GM23338 (cell line): ENCODE data around the gene COPS2. TPM values are rescaled to one million over a fixed set of nuclear protein-coding genes. Genes with fewer than 3 reads are reported as not detected.

ENCODE experiments used
- ATAC-seq: fragments of 200-7000 bp; cut with Tn5 transposase; 3 replicates; pipeline ENCODE4 v1.9.1; 2020
- DNase-seq: peaks from one replicate; pipeline ENCODE4 v3.0.0-alpha.2; 2015; ENCODE audit warnings: low spot score
- H2AFZ ChIP-seq: fragments of 200-600 bp; sonication (generic); 2 replicates; pipeline ENCODE4 v1.8.0; 2016; ENCODE audit warnings: antibody characterized with exemption, mild to moderate bottlenecking, moderate library complexity
- H3F3A ChIP-seq: fragments of 200-600 bp; sonication (generic); replicated peaks from 2 replicates; pipeline ENCODE4 v1.8.0; 2017; ENCODE audit warnings: antibody characterized with exemption, mixed run types, low read depth
- H3K27ac ChIP-seq: fragments of 200-600 bp; sonication (generic); 2 replicates; pipeline ENCODE4 v1.6.1; 2016; ENCODE audit warnings: low read depth
- H3K27me3 ChIP-seq: fragments of 200-600 bp; sonication (generic); 2 replicates; pipeline ENCODE4 v1.8.0; 2016; ENCODE audit warnings: mild to moderate bottlenecking, mixed run types, moderate library complexity; ENCODE audit not compliant: insufficient read depth
- H3K36me3 ChIP-seq: fragments of 200-600 bp; sonication (generic); 2 replicates; pipeline ENCODE4 v1.8.0; 2016; ENCODE audit warnings: mild to moderate bottlenecking; ENCODE audit not compliant: insufficient read depth
- H3K4me1 ChIP-seq: fragments of 200-600 bp; sonication (generic); 2 replicates; pipeline ENCODE4 v1.8.0; 2016; ENCODE audit warnings: mild to moderate bottlenecking, moderate library complexity; ENCODE audit not compliant: insufficient read depth
- H3K4me2 ChIP-seq: fragments of 200-600 bp; sonication (generic); 2 replicates; pipeline ENCODE4 v1.7.1; 2017; ENCODE audit warnings: mixed run types
- H3K4me3 ChIP-seq: fragments of 200-600 bp; sonication (generic); 2 replicates; pipeline ENCODE4 v1.6.1; 2016; ENCODE audit warnings: mixed run types
- H3K79me2 ChIP-seq: fragments of 200-600 bp; sonication (generic); replicated peaks from 2 replicates; pipeline ENCODE4 v1.8.0; 2017; ENCODE audit warnings: mild to moderate bottlenecking; ENCODE audit not compliant: insufficient read depth
- H3K9me2 ChIP-seq: fragments of 200-600 bp; sonication (generic); 2 replicates; pipeline ENCODE4 v1.8.0; 2017; ENCODE audit not compliant: insufficient read depth
- H4K20me1 ChIP-seq: fragments of 200-600 bp; sonication (generic); replicated peaks from 2 replicates; pipeline ENCODE4 v1.8.0; 2017; ENCODE audit warnings: mild to moderate bottlenecking; ENCODE audit not compliant: insufficient read depth
- H3K27ac Mint-ChIP-seq: 2 replicates; pipeline ENCODE4 v1.8.0; 2020; ENCODE audit warnings: inconsistent platforms, mild to moderate bottlenecking, moderate library complexity, mixed read lengths
- H3K27me3 Mint-ChIP-seq: 3 replicates; pipeline ENCODE4 v1.8.0; 2022; ENCODE audit warnings: low read depth, mild to moderate bottlenecking, moderate library complexity, mixed read lengths, inconsistent platforms; ENCODE audit not compliant: insufficient read depth, poor library complexity
- H3K36me3 Mint-ChIP-seq: 3 replicates; pipeline ENCODE4 v1.8.0; 2021; ENCODE audit warnings: low read depth, mild to moderate bottlenecking, inconsistent platforms, moderate library complexity, mixed read lengths
- H3K4me1 Mint-ChIP-seq: 3 replicates; pipeline ENCODE4 v1.8.0; 2020; ENCODE audit warnings: mild to moderate bottlenecking, inconsistent platforms, mixed read lengths
- H3K4me3 Mint-ChIP-seq: 3 replicates; pipeline ENCODE4 v1.8.0; 2021; ENCODE audit warnings: moderate library complexity, mild to moderate bottlenecking, inconsistent platforms, mixed read lengths
- H3K9me3 Mint-ChIP-seq: 3 replicates; pipeline ENCODE4 v1.8.0; 2020; ENCODE audit warnings: moderate library complexity, mild to moderate bottlenecking, inconsistent platforms, mixed read lengths
- CREB1 ChIP-seq: fragments of 250-450 bp; sonication (Bioruptor Pico); IDR thresholded peaks from 2 replicates; pipeline ENCODE4 v1.5.0; 2020; ENCODE audit warnings: low read depth, mild to moderate bottlenecking, moderate library complexity
- CTCF ChIP-seq, 2 experiments: fragments of 200-600 bp in 1 of 2; sonication (generic) in 1 of 2; conservative IDR thresholded peaks; 2 replicates each; pipeline versions ENCODE4 v1.5.1 to v1.6.1; 2016 to 2017; ENCODE audit warnings: antibody characterized with exemption in 2 of 2, low read depth in 2 of 2, mild to moderate bottlenecking in 2 of 2, moderate library complexity in 1 of 2
- ETS1 ChIP-seq: IDR thresholded peaks from 2 replicates; pipeline ENCODE4 v1.6.1; 2016; ENCODE audit warnings: antibody characterized with exemption
- EZH2 ChIP-seq: fragments of 200-600 bp; sonication (generic); IDR thresholded peaks from one replicate; pipeline ENCODE4 v1.8.0; 2017; ENCODE audit warnings: antibody characterized with exemption, mild to moderate bottlenecking, low read depth; ENCODE audit not compliant: unreplicated experiment
- EZH2phosphoT487 ChIP-seq: fragments of 200-600 bp; sonication (generic); IDR thresholded peaks from one replicate; pipeline ENCODE4 v1.8.1; 2018; ENCODE audit warnings: antibody characterized with exemption; ENCODE audit not compliant: unreplicated experiment
- JUNB ChIP-seq: IDR thresholded peaks from one replicate; pipeline ENCODE4 v1.6.1; 2016; ENCODE audit warnings: antibody characterized with exemption; ENCODE audit not compliant: unreplicated experiment
- NANOG ChIP-seq: IDR thresholded peaks from 2 replicates; pipeline ENCODE4 v1.6.1; 2016; ENCODE audit warnings: antibody characterized with exemption, borderline replicate concordance
- POLR2AphosphoS5 ChIP-seq: IDR thresholded peaks from 2 replicates; pipeline ENCODE4 v1.6.1; 2016; ENCODE audit warnings: antibody characterized with exemption, low read depth
- STAT1 ChIP-seq: IDR thresholded peaks from one replicate; pipeline ENCODE4 v1.6.1; 2016; ENCODE audit warnings: antibody characterized with exemption; ENCODE audit not compliant: unreplicated experiment
- ZNF114 ChIP-seq: fragments of 250-450 bp; sonication (Bioruptor Pico); IDR thresholded peaks from 2 replicates; pipeline ENCODE4 v1.5.0; 2020; ENCODE audit warnings: mild to moderate bottlenecking, moderate library complexity
- ZNF331 ChIP-seq: fragments of 250-450 bp; sonication (Bioruptor Pico); IDR thresholded peaks from 2 replicates; pipeline ENCODE4 v1.5.0; 2020; ENCODE audit warnings: low read depth, mild to moderate bottlenecking, moderate library complexity
- ZNF462 ChIP-seq: fragments of 250-450 bp; sonication (Bioruptor Pico); IDR thresholded peaks from 2 replicates; pipeline ENCODE4 v1.5.0; 2020; ENCODE audit warnings: mild to moderate bottlenecking, moderate library complexity
- polyA plus RNA-seq: library from polyadenylated mRNA; unstranded; fragments of >200 nt; fragmentation: Nextera tagmentation; extraction: Ambion mirVana; gene quantifications from 2 replicates; pipeline ENCODE4 v1.2.1, GENCODE V29; 2016
- total RNA-seq: library from RNA; depleted of rRNA; stranded (reverse); fragments of >200 nt; shearing (Covaris generic); gene quantifications from 2 replicates; pipeline ENCODE4 v1.2.3, GENCODE V29; 2014

Gene COPS2
- total and polyA plus RNA-seq, 2 experiments from 2014 or later = 38.7 to 67.3 TPM

- no peak for TF ChIP-seq NANOG
Measured at GRCh38 chr15:49120832-49121231, 34.6 kb downstream of the COPS2 start (continued).

GRCh38 chr15:49116108-49116857, 39.1 kb downstream of the COPS2 start:
- DNase-seq = no peak
- H3K27ac ChIP-seq = no peak overlapping the region
- H4K20me1 ChIP-seq = no peaks in the 10 kb centered on the region
- no peaks in the 10 kb centered on the region for H3K4me1 ChIP-seq
- H2AFZ ChIP-seq = no peak overlapping the region
- H3K79me2 ChIP-seq = no peaks in the 10 kb centered on the region
- Mint-ChIP-seq H3K4me1 (peaks cover 11% of the 10 kb centered on the region; the same call in 2 of the 3 replicates), H3K27me3 (peaks cover 1% of the 10 kb centered on the region), H3K4me3 (no peak overlapping the region), H3K27ac (no peak overlapping the region), H3K9me3 (no peaks in the 10 kb centered on the region; the same call in 1 of the 3 replicates), H3K36me3 (peaks cover 26% of the 10 kb centered on the region; the same call in 2 of the 3 replicates)
- no peaks in the 10 kb centered on the region for H3K27me3 ChIP-seq
- H3K36me3 ChIP-seq = no peaks in the 10 kb centered on the region
- H3K4me2 ChIP-seq = no peak overlapping the region
- ATAC-seq = no peak
- H3F3A ChIP-seq = no peaks in the 10 kb centered on the region
- H3K9me2 ChIP-seq = no peaks in the 10 kb centered on the region
- H3K4me3 ChIP-seq = no peak overlapping the region
- no peak for TF ChIP-seq STAT1
- TF ChIP-seq ZNF462 (CRISPR knock-in tag) = no peak
- TF ChIP-seq JUNB = no peak
- TF ChIP-seq ZNF331 = no peak
- no peak for TF ChIP-seq ZNF114 (CRISPR knock-in tag)
- TF ChIP-seq EZH2 = no peak
- TF ChIP-seq EZH2phosphoT487 = no peak
- TF ChIP-seq CREB1 (CRISPR knock-in tag) = no peak
- TF ChIP-seq ETS1 = no peak
- TF ChIP-seq POLR2AphosphoS5 = no peak
- TF ChIP-seq NANOG = no peak
- no peak for TF ChIP-seq CTCF (conservative IDR thresholded peaks at IDR 0.05; ENCODE audit: low read depth in 2 of 2)
